ENCODE measurements around the gene HS6ST3. TPM values are rescaled to one million over a fixed set of nuclear protein-coding genes. Genes with fewer than 3 reads are reported as not detected.

Gene HS6ST3
- total and polyA plus RNA-seq, 10 donors = 0.03 TPM; not detected in 9

- no peaks in the 10 kb centered on the region for H3K4me1 ChIP-seq
- no peaks in the 10 kb centered on the region for H3K27me3 ChIP-seq (replicated peaks in 1 of 7)
- no peak overlapping the region for H3K4me3 ChIP-seq
- peaks cover 0 to 53% (median 29%) of the 10 kb centered on the region in 8 donors for H3K9me3 ChIP-seq
- TF ChIP-seq POLR2A (IDR thresholded peaks at IDR 0.05) (no peak), CTCF (IDR thresholded peaks at IDR 0.05 in 8 of 11, conservative IDR thresholded peaks at IDR 0.05 in 3 of 11) (no peak), POLR2AphosphoS5 (IDR thresholded peaks at IDR 0.05) (no peak)
- intact Hi-C loops (cut with DNase I; ENCODE audit: low total_unique reads) = no loop called here
- no peaks in the 10 kb centered on the region for H3K36me3 ChIP-seq
- no peak for DNase-seq
- no peak overlapping the region for H3K27ac ChIP-seq
Measured at GRCh38 chr13:96637039-96637438, 547.1 kb downstream of the HS6ST3 start.

DNA sequence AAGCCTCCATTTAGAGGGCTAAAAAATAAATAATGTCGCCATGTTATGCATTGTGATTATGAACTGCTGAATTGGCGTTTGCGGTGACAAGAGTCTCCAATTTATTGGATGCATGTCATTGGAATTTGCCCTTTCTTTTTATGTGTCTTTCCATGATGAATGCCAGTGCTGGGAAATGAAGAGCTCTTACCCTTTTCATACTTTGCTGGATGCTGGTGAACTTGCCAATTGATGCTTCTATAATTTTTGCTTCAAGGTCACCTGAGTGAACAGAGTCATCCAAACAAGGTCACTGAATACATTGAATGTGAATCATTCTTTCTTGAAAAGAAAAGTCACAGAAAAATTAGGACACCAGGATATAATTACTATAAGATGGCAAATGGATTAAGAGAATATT lies 556.2 kb downstream of the HS6ST3 start:
- WGBS, 5 donors = 87 to 91% (median 91%) methylated on average over 3 of the region's 3 CpGs
- intact Hi-C loops (cut with DNase I; ENCODE audit: low total_unique reads) = no loop called here
- H3K4me3 ChIP-seq = no peak overlapping the region
- TF ChIP-seq CTCF (IDR thresholded peaks at IDR 0.05 in 8 of 11, conservative IDR thresholded peaks at IDR 0.05 in 3 of 11) = no peak
- no peak for TF ChIP-seq POLR2A (IDR thresholded peaks at IDR 0.05)
- TF ChIP-seq POLR2AphosphoS5 (IDR thresholded peaks at IDR 0.05) = no peak
- H3K36me3 ChIP-seq = no peaks in the 10 kb centered on the region
- DNase-seq = no peak
- H3K9me3 ChIP-seq = peaks cover 0 to 74% (median 38%) of the 10 kb centered on the region in 8 donors
- H3K27ac ChIP-seq = no peak overlapping the region
- H3K4me1 ChIP-seq = no peaks in the 10 kb centered on the region
- no peaks in the 10 kb centered on the region for H3K27me3 ChIP-seq (replicated peaks in 1 of 7)

- DNase-seq = no peak
- no peak for TF ChIP-seq CTCF (IDR thresholded peaks at IDR 0.05 in 8 of 11, conservative IDR thresholded peaks at IDR 0.05 in 3 of 11)
- no peak for TF ChIP-seq POLR2AphosphoS5 (IDR thresholded peaks at IDR 0.05)
- TF ChIP-seq POLR2A (IDR thresholded peaks at IDR 0.05) = no peak
- H3K9me3 ChIP-seq = peaks cover 0 to 68% (median 34%) of the 10 kb centered on the region in 8 donors
- WGBS, 5 donors = 82 to 93% (median 85%) methylated on average over 8 of the region's 8 CpGs
- no peaks in the 10 kb centered on the region for H3K4me1 ChIP-seq
- intact Hi-C loops (cut with DNase I; ENCODE audit: low total_unique reads) = no loop called here
- no peaks in the 10 kb centered on the region for H3K27me3 ChIP-seq (replicated peaks in 1 of 7)
- H3K4me3 ChIP-seq = no peak overlapping the region
- H3K27ac ChIP-seq = no peak overlapping the region
- H3K36me3 ChIP-seq = no peaks in the 10 kb centered on the region
Measured at GRCh38 chr13:96646515-96647211, 556.8 kb downstream of the HS6ST3 start.

GRCh38 chr13:96650301-96650886 lies 560.5 kb downstream of the HS6ST3 start:
- no peaks in the 10 kb centered on the region for H3K36me3 ChIP-seq
- peaks cover 0 to 40% (median 6%) of the 10 kb centered on the region in 8 donors for H3K9me3 ChIP-seq
- H3K4me1 ChIP-seq = no peaks in the 10 kb centered on the region
- H3K27ac ChIP-seq = no peak overlapping the region
- H3K27me3 ChIP-seq (replicated peaks in 1 of 7) = no peaks in the 10 kb centered on the region
- H3K4me3 ChIP-seq = no peak overlapping the region
- DNase-seq = no peak
- intact Hi-C loops (cut with DNase I; ENCODE audit: low total_unique reads) = no loop called here
- TF ChIP-seq CTCF (IDR thresholded peaks at IDR 0.05 in 8 of 11, conservative IDR thresholded peaks at IDR 0.05 in 3 of 11) (no peak), POLR2A (IDR thresholded peaks at IDR 0.05) (no peak), POLR2AphosphoS5 (IDR thresholded peaks at IDR 0.05) (no peak)
- 51 to 65% (median 54%) methylated on average over 3 of the region's 3 CpGs for WGBS, 5 donors

All from spleen (tissue), 11 donors.